CD4-positive, alpha-beta T cell treated with Interleukin-2 at 100 ng/mL for 4 hours (primary cell): Measurements from ENCODE around the gene ZBTB37.
A peak's percentile ranks its signal among the peaks of the same experiment; 100 is the strongest.
"Not testable (repeated sequence)": the region's sequence is repeated elsewhere in the genome, so short reads cannot be mapped to it uniquely, and the experiment has no call there.

Experiments used
- DNase-seq: peaks from one replicate; pipeline ENCODE4 v3.0.0-alpha.2; 2020; ENCODE audit warnings: low spot score

Gene ZBTB37

GRCh38 chr1:173865468-173866164, 2.6 kb upstream of the ZBTB37 start:
- no peak for DNase-seq

GRCh38 chr1:173866413-173867115, 1.6 kb upstream of the ZBTB37 start:
- no peak for DNase-seq

GRCh38 chr1:173867141-173867752, 933 bp upstream of the ZBTB37 start:
- no peak for DNase-seq

GRCh38 chr1:173867753-173868265, 371 bp upstream of the ZBTB37 start, which contains the start of gene GAS5:
Gene GAS5, minus strand, starts transcription at chr1:173867989.
- DNase-seq = peak; percentile 100

GRCh38 chr1:173869021-173869359, 810 bp downstream of the ZBTB37 start:
- DNase-seq = no peak

- DNase-seq = peak; percentile 55
Measured at GRCh38 chr1:173870252-173871075, 2.3 kb downstream of the ZBTB37 start.

- DNase-seq = no peak
Measured at GRCh38 chr1:173871091-173871490, 2.9 kb downstream of the ZBTB37 start.

- DNase-seq = no peak
Measured at GRCh38 chr1:173871500-173871899, 3.3 kb downstream of the ZBTB37 start.

GRCh38 chr1:173876732-173877131, 8.6 kb downstream of the ZBTB37 start:
- DNase-seq = no peak

- no peak for DNase-seq
Measured at GRCh38 chr1:173878251-173878650, 10.1 kb downstream of the ZBTB37 start.

GRCh38 chr1:173881117-173881516, 12.9 kb downstream of the ZBTB37 start:
- DNase-seq = not testable (repeated sequence)

GRCh38 chr1:173884701-173885100, 16.5 kb downstream of the ZBTB37 start:
- no peak for DNase-seq

GRCh38 chr1:173886746-173887611, 18.8 kb downstream of the ZBTB37 start:
- no peak for DNase-seq

GRCh38 chr1:173887627-173888026, 19.4 kb downstream of the ZBTB37 start:
- no peak for DNase-seq

- DNase-seq = no peak
Measured at GRCh38 chr1:173888749-173889148, 20.6 kb downstream of the ZBTB37 start.

GRCh38 chr1:173889885-173890284, 21.7 kb downstream of the ZBTB37 start:
- no peak for DNase-seq

- DNase-seq = no peak
Measured at GRCh38 chr1:173893611-173894010, 25.4 kb downstream of the ZBTB37 start.

GRCh38 chr1:173894189-173894588, 26.0 kb downstream of the ZBTB37 start:
- DNase-seq = no peak

- DNase-seq = no peak
Measured at GRCh38 chr1:173900427-173900826, 32.2 kb downstream of the ZBTB37 start.

- DNase-seq = no peak
Measured at GRCh38 chr1:173900992-173901391, 32.8 kb downstream of the ZBTB37 start.
